ENCODE results near the gene GPNMB.

DNA sequence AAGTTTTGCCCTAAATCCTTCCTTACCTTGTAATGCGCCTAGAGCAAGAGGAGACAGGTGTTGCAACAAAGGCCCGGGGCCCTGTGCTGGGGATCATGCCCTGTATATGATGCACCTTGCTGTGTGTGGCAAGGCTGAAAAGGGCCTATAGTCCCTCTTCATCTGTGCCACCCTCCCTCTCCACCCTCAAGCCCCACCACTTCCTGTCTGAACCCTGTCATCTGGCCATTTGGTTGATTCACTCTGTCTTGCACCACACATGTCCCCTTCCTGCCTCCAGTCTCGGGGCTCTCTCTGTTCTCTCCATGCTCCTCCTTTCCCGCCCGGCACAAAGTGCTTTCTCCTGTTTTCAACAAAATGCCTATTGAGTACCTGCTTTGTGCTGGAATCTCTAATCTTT is 41.0 kb downstream of the GPNMB start:
- TF ChIP-seq POLR2AphosphoS5 (IDR thresholded peaks at IDR 0.05) (no peak), EP300 (IDR thresholded peaks at IDR 0.05) (no peak)
- TF ChIP-seq, protein P1, sequence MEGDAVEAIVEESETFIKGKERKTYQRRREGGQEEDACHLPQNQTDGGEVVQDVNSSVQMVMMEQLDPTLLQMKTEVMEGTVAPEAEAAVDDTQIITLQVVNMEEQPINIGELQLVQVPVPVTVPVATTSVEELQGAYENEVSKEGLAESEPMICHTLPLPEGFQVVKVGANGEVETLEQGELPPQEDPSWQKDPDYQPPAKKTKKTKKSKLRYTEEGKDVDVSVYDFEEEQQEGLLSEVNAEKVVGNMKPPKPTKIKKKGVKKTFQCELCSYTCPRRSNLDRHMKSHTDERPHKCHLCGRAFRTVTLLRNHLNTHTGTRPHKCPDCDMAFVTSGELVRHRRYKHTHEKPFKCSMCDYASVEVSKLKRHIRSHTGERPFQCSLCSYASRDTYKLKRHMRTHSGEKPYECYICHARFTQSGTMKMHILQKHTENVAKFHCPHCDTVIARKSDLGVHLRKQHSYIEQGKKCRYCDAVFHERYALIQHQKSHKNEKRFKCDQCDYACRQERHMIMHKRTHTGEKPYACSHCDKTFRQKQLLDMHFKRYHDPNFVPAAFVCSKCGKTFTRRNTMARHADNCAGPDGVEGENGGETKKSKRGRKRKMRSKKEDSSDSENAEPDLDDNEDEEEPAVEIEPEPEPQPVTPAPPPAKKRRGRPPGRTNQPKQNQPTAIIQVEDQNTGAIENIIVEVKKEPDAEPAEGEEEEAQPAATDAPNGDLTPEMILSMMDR (IDR thresholded peaks at IDR 0.05): no peak
